ELF-1 (cell line): Measurements from ENCODE around the gene CEP85.
A peak's percentile ranks its signal among the peaks of the same experiment; 100 is the strongest.

Experiments
- DNase-seq: peaks from one replicate; pipeline ENCODE4 v3.0.0-alpha.2; 2016; ENCODE audit warnings: low read depth, low spot score

The CEP85 gene

DNA sequence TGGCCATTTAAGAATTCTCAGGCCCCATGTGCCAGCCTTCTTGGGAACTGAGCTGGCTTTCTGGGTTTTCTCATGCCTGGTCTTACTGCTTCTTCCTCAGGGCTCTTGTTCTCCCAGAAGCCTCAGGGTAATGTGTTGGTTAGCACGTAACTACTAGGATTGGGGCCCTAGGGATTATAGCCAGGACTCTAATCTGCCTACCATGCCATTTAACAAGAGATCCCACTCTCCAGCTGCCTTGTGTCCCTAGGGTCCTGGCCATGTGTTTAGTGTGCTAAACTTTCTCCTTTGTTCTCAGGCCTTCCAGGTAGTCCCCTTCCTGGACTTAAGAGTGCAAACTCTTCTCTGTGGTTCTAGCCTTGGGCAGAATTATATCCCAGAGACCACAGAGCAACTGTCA is 43.7 kb downstream of the CEP85 start:
- no peak for DNase-seq

DNA sequence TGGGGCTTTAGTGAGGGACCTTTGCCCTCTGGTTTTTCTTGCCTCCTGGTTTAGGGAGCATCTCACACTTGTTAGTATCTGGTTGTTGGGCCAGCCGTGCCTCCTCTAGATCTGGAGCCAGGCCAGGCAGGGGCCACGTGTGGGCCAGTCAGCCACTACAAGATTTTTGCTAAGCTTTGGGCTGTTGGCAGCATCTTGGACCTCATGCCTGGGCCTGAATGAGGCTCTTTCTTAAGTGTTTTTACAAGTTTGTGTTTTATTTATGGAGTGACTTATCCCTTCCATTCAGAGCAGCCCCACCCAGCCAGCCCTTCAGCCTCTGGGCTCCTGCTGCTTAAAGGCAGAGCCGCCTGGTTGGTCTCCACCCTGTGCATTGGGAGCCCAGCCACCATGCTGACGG is 44.3 kb downstream of the CEP85 start:
- no peak for DNase-seq

DNA sequence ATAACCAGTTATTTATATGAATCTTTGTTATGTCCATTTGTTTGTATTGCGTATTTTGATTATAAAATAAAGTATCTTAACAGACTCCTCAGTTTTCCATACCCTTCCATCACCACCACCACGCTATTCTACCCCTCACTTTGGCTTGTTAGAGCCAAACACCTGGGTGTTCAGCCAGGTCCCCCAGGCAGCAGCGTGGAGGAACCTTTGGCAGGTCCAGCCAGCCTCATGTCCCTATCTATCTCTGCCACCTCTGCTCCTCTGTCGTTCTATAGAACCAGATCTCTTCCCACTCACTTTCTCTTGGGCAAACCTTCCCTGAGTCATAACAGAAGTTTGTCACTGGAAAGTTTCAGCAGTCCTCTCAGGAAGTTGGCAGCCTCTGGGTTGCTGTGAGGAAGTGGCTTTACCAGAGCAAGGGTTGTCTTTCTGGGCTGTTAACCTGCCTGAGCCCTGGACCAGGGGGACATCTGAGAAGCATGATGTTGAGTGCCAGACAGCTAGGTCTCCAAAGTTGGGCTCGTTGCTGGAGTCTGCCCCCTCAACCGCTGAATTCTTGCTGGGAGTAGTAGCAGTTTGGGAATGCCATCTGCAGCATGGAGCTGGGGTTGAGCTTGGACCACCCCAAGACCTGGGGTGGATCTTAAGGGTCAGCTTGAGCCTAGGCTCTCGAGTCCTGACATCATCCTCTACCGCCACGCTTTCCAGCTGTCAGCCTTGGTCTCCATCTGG is 44.9 kb downstream of the CEP85 start:
- DNase-seq = no peak

- peak; percentile 87 for DNase-seq
Measured at GRCh38 chr1:26279456-26280332, 45.7 kb downstream of the CEP85 start, which contains the start of gene SH3BGRL3. Gene SH3BGRL3, plus strand, starts transcription at chr1:26280086. Its CDS starts 70 bp downstream, at chr1:26280156.

DNA sequence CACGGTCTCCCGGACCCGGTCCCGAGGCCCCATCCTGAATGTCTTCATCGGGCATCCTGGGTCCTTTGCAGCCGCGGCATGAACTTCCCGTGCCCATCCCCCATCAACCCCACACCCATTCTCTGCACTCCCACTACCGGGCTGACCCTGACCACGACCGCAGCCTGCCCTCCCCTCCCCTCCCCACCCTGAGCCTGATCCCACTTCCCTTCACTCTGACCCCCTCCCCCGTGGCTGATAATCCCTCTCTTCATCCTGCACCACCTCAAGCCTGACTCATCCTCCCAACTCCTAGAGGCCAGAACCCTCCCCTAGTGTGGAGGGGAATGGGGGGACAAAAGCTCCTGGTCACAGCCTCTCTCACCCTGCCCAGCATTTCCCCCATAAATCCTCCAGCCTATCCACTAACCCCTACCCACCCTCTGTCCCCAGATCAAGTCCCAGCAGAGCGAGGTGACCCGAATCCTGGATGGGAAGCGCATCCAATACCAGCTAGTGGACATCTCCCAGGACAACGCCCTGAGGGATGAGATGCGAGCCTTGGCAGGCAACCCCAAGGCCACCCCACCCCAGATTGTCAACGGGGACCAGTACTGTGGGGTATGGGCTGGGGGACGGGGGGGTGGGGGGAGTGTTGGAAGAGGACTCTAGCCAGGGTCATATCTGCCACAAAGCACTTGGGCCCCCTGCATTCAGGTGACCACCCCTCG is 46.5 kb downstream of the CEP85 start:
- no peak for DNase-seq

GRCh38 chr1:26281091-26281958 is 47.3 kb downstream of the CEP85 start:
- no peak for DNase-seq

GRCh38 chr1:26281971-26282370 is 48.0 kb downstream of the CEP85 start:
- DNase-seq = peak; percentile 80

GRCh38 chr1:26282401-26282918 is 48.5 kb downstream of the CEP85 start:
- no peak for DNase-seq

GRCh38 chr1:26283279-26283853 is 49.4 kb downstream of the CEP85 start:
- no peak for DNase-seq

DNA sequence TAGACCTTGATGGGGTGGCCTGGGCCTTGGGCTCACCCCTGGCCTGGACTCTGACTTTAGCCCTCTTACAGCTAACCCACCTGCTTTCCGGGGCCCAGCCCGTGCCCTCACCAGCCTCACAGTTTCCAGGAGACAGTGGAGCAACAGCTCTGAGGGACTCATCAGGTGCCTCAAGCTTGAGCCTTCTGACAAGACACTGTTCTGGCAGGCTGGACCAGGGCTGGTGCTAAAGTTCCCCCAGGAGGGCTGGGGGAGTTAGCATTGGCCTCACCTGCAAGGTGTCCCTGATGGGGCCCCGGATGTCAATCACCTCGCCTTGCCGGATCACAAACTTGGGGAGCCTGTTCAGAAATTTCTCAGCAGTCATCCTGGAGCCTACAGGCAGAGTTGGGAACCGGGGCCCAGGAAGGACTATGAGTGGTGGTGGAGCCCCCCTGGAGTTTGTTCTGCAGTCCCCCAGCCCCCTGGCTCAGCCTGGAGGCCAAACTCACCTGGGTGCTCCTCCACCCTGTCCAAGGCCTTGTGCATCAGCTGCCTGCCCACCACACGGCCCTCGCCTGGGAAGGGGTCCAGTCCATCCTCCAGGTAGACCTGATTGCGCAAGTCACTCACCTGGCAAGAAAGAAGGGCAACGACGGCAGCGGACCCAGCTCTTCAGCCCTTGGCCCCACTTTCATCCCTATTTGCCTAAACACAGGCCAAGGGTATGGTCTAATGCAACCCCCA is 50.0 kb downstream of the CEP85 start:
- DNase-seq = no peak

- peak; percentile 86 for DNase-seq
Measured at GRCh38 chr1:26284597-26285347, 50.8 kb downstream of the CEP85 start.

DNA sequence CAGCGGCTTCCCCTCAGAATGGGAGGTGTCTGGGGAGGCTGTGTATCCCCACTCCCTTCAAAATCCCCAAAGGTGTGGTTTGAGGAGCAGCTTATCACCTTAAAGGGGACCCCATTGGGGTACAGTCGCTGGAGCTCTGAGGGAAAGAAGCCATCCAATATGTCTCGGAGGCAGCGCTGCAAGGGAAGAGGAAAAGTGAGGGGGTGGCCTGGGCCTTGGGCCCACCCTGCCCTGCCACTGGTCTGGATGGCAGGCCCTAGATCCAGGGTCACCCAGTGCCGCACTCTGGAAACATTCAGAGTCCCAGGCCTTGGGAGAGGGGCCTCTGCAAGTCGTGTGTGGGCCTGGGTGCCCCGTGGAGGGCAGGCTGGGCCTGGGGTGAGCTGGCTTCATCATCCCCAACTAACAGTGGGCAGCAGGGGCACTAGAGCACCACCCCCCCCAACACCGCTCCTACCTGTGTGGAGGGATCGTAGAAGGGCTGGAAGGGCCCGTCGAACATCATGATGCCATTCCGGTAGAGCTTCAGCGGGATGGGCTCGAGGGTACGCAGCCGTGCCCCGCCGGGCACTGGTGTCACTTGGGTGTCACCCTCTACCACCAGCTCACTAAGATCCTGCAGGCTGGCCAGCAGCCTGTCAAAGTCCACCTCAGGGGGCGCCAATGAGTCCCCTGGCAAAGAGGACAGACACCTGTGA is 51.5 kb downstream of the CEP85 start:
- DNase-seq = peak; percentile 89

DNA sequence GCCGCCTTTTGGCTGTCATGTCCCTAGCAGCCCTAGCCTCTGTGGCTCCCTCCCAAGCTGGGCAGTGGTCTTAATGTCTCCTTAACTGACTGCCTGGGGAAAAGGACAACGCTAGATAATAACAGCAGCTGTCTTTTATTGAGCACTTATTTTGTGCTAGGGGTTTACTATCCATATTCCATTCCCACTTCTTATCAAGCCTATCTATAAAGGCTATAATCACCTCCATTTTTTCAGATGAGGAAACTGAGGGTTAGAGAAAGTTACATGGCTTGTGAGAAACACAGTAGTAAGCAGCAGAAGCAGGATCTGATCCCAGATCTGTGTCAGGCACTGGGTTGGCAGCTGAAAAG is 52.0 kb downstream of the CEP85 start:
- no peak for DNase-seq

DNA sequence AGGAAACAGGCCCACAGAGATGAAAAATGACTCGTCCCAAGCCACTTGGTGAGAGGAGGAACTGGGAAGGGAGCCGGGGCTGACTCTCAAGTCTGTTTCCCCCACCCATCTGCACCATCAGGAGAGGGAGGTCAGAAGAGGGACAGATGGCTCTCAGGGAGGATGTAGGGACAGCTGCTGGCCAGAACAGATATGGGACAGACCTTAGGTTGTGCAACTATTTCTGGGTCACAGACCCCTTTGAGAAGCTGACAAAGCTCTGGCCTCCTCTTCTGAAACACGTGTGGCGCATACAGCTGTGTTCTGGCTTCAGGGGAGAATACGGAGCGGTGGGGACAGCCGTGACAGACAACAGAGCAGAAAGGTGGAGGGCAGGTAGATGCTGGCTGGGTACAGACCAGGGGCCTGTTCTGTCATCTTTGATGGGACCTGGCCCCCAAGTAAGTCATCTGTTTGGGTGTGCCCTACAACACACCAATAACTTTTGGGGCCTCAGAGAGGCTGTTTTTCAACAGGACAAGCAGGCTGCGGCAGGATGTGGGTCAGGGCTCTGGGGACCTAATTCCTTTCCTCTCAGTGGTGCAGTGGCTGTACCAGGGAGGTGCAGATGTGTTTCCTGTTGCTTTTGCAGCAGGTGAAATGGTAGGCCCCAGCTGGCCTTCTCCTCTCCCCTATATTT is 53.2 kb downstream of the CEP85 start:
- no peak for DNase-seq

- DNase-seq = no peak
Measured at GRCh38 chr1:26287811-26288210, 53.8 kb downstream of the CEP85 start.

DNA sequence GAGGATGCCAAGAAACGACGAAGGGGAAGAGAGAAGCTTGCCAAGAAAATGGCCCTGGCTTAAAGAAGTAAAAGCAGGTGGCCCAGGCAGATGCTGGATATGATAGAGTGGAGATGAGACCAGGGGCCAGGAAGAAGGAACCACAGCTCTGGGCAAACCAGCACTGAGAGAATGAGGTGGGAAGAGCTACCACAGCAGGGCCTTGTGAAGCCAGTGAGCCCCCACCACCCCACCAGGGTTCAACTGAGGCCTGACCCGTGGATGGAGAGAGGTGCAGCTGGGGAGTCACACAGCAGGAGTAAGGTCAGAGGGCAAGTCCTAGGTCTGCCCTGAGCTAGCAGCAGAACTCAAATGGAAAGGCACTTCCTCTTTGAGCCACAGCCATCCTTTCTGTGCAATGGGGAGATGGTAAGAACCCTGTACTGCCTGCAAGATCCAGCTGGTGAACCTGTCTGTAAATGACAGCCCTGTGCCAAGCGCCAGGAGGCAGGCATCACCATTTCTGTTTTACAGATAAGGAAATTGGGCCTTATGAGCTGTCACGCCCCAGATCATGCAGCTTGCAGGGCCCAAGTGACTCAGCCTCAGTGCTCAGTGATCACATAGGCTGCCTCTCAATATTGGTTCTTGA is 54.4 kb downstream of the CEP85 start:
- no peak for DNase-seq

DNA sequence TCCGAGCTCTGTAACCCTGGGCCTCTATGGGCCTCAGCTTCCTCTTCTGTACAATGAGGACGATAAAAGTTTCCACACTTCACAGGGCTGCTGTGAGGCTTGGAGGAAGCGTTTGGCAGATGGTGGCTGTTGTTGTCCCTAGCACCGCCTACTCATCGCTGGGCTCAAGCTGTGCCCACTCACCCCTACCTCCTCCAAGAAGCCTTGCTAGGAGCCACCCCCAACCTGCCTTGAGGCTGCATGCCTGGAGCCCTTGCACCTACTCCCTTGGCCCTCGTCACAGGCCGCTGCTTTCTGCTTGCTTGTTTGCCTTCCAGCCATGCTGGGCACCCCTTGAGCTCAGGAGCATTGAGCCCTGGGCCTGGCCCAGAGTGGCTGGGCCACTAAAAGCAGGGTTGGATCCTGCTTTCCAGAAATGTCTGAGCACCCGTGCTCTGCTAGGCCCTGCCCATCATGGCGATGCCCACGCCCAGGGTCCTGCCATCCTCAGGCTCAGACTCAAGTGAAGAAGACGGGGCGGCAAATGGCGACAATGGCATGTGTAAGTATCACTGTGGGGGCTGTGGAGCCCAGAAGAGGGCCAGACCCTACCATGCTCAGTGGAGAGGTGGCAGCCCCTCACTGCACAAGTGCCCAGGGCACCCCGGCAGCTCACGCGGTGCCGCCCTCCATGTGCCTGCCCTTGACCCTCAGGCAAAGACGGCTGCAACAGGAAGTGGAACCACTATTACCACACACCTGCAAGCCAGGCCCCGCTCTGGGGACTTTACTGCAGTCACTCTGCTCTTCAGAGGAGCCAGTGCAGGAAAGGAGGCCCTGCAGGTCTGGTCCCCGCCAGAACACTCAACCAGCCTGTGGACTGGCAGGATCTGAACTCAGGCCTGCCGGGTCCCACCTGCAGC is 55.4 kb downstream of the CEP85 start:
- DNase-seq = no peak
